Measurements from ENCODE around the gene SNRPF. TPM values are rescaled to one million over a fixed set of nuclear protein-coding genes. Genes with fewer than 3 reads are reported as not detected.

SNRPF gene
- total RNA-seq, 1 donor from 2014 or later = 13.6 TPM

- no peak overlapping the region for H3K4me3 ChIP-seq (ENCODE audit: low read depth, low read length)
- H3K27me3 ChIP-seq (ENCODE audit: control insufficient read depth, insufficient read depth, low read length) = no peaks in the 10 kb centered on the region
- no peak for DNase-seq (ENCODE audit: low read depth)
- no peak for TF ChIP-seq CTCF (IDR thresholded peaks at IDR 0.05; ENCODE audit: insufficient read depth, low read length, poor library complexity, severe bottlenecking)
- H3K36me3 ChIP-seq (ENCODE audit: control insufficient read depth, insufficient read depth, low read length) = no peaks in the 10 kb centered on the region
Observed at GRCh38 chr12:95829395-95829794, 29.4 kb upstream of the SNRPF start.

GRCh38 chr12:95830335-95831089 is 28.2 kb upstream of the SNRPF start:
- H3K4me3 ChIP-seq (ENCODE audit: low read depth, low read length) = no peak overlapping the region
- DNase-seq (ENCODE audit: low read depth) = no peak
- H3K36me3 ChIP-seq (ENCODE audit: control insufficient read depth, insufficient read depth, low read length) = no peaks in the 10 kb centered on the region
- H3K27me3 ChIP-seq (ENCODE audit: control insufficient read depth, insufficient read depth, low read length) = no peaks in the 10 kb centered on the region
- TF ChIP-seq CTCF (IDR thresholded peaks at IDR 0.05; ENCODE audit: insufficient read depth, low read length, poor library complexity, severe bottlenecking) = no peak

- H3K27me3 ChIP-seq (ENCODE audit: control insufficient read depth, insufficient read depth, low read length) = peaks cover 2% of the 10 kb centered on the region
- no peak for TF ChIP-seq CTCF (IDR thresholded peaks at IDR 0.05; ENCODE audit: insufficient read depth, low read length, poor library complexity, severe bottlenecking)
- DNase-seq (ENCODE audit: low read depth) = no peak
- no peak overlapping the region for H3K4me3 ChIP-seq (ENCODE audit: low read depth, low read length)
- no peaks in the 10 kb centered on the region for H3K36me3 ChIP-seq (ENCODE audit: control insufficient read depth, insufficient read depth, low read length)
Observed at GRCh38 chr12:95834572-95834971, 24.2 kb upstream of the SNRPF start.

- TF ChIP-seq CTCF (IDR thresholded peaks at IDR 0.05; ENCODE audit: insufficient read depth, low read length, poor library complexity, severe bottlenecking) = no peak
- no peaks in the 10 kb centered on the region for H3K36me3 ChIP-seq (ENCODE audit: control insufficient read depth, insufficient read depth, low read length)
- peaks cover 2% of the 10 kb centered on the region for H3K27me3 ChIP-seq (ENCODE audit: control insufficient read depth, insufficient read depth, low read length)
- H3K4me3 ChIP-seq (ENCODE audit: low read depth, low read length) = no peak overlapping the region
- DNase-seq (ENCODE audit: low read depth) = no peak
Observed at GRCh38 chr12:95836185-95836609, 22.6 kb upstream of the SNRPF start.

GRCh38 chr12:95836630-95837239 is 22.0 kb upstream of the SNRPF start:
- DNase-seq (ENCODE audit: low read depth) = no peak
- no peaks in the 10 kb centered on the region for H3K36me3 ChIP-seq (ENCODE audit: control insufficient read depth, insufficient read depth, low read length)
- no peak for TF ChIP-seq CTCF (IDR thresholded peaks at IDR 0.05; ENCODE audit: insufficient read depth, low read length, poor library complexity, severe bottlenecking)
- no peak overlapping the region for H3K4me3 ChIP-seq (ENCODE audit: low read depth, low read length)
- peaks cover 2% of the 10 kb centered on the region for H3K27me3 ChIP-seq (ENCODE audit: control insufficient read depth, insufficient read depth, low read length)

Data from kidney epithelial cell (primary cell).